ENCODE data around the gene ANXA4. TPM values are rescaled to one million over a fixed set of nuclear protein-coding genes. Genes with fewer than 3 reads are reported as not detected.
"Not testable (repeated sequence)": the region's sequence is repeated elsewhere in the genome, so short reads cannot be mapped to it uniquely, and the experiment has no call there.

ANXA4 gene
- total RNA-seq, 1 experiment from 2014 or later: 63.6 TPM

- DNase-seq (ENCODE audit: low read depth): no peak
These were observed 11.9 kb downstream of the ANXA4 start for GRCh38 chr2:69753659-69754363.

DNA sequence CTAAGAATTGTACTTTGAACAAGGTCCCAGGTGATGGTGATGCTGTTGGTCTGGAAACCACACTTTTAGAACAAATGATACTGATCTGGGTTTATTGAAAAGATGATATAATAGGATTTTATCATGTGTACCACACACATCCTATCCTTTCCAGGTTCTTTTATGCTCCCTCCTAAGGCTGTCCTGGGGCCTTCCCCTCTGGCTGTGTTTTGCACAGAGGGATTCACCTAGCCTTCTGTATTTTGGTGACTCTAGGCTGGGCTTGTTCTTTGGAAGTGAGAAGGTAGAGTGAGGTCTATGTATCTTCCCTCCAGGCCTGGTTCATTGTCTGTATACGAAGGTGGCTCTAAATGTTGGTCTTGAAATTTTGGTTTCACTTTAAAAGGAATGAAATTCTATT is 12.7 kb downstream of the ANXA4 start:
- no peak for DNase-seq (ENCODE audit: low read depth)

- peak; percentile 97 for DNase-seq (ENCODE audit: low read depth)
These were observed 14.0 kb downstream of the ANXA4 start for GRCh38 chr2:69755862-69756467.

DNA sequence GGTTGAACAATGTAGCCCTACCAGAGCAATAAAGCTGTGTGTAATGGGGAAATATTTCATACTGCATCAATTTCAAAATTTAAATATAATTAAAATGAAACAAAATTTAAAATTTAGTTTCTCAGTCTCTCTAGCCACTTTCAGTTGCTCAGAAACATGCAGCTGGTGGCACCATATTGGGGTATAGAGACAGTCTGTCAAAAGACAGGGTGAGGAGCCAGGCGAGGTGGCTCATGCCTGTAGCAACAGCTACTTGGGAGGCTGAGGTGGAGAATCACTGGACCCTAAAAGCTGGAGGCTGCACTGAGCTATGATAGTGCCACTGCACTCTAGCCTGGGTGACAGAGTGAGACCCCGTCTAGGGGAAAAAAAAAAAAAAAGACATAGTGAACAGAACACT is 20.1 kb downstream of the ANXA4 start:
- DNase-seq (ENCODE audit: low read depth): no peak

GRCh38 chr2:69762513-69763494 is 20.9 kb downstream of the ANXA4 start:
- DNase-seq (ENCODE audit: low read depth): no peak

DNA sequence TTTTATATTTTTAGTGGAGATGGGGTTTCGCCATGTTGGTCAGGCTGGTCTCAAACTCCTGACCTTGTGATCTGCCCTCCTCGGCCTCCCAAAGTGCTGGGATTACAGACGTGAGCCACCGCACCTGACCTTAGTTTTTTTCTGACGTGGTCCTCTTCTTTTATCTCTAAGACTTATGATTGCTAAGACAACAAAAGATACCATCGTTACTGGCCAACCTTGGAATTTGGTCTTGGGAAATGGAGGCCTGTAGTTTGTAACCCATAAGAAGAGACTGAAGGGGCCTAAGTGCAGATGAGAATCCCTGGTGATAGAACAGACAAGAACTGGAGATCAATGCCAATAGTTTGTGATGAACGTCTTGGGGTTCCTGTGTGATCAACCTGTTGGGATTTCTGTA is 21.9 kb downstream of the ANXA4 start:
- not testable (repeated sequence) for DNase-seq (ENCODE audit: low read depth)

DNA sequence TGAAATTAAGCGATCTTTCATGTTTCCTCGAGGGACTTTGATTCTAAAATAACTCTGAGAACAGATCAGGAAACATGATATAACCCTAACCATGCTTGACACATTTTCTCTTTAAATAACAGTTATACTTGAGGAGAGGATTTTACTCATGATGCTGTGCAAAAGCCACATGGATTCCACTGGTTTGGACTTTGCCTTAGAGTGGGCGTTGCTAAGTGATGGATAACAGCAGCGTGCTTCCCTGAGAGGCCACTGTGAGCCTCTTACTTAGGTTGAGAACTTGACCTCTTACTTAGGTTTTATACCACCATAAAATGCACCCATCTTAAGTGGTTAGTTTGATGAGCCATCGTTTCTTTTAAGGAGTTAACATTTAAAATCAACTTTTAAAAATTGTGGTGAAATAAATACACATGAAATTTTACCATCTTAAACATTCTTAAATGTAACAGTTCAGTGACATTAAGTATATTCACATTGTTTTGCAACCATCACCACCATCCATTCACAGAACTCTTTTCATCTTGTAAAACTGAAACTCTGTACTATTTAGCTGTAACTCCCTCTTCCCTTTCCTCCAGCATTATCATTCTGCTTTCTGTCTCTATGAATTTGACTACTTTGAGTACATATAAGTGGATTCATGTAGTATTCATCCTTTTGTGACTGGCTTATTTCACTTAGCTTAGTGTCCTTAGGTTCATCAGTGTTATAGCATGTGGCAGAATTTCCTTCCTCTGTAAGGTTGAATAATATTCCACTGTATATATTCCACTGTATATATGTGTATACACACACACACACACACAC is 22.6 kb downstream of the ANXA4 start:
- no peak for DNase-seq (ENCODE audit: low read depth)

- no peak for DNase-seq (ENCODE audit: low read depth)
These were observed 23.1 kb downstream of the ANXA4 start for GRCh38 chr2:69765096-69765380.

DNA sequence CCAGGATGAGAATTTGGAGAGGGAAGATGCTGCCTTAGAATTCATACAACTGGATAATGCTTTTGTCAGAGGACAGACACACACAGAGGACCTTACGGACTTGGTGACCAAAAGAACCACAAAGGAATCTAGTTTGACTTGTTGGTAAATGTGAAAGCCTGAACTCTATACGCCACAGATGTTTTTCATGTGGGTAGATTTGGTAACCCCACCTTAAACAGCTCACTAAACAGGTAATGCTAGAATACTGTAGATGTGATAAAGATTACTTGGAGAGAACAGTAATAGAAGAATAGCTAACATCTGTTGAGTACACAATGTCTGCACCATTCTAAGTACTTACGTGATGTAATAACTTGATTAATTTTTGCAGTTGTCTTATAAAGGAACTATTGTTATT is 24.1 kb downstream of the ANXA4 start:
- DNase-seq (ENCODE audit: low read depth): no peak

DNA sequence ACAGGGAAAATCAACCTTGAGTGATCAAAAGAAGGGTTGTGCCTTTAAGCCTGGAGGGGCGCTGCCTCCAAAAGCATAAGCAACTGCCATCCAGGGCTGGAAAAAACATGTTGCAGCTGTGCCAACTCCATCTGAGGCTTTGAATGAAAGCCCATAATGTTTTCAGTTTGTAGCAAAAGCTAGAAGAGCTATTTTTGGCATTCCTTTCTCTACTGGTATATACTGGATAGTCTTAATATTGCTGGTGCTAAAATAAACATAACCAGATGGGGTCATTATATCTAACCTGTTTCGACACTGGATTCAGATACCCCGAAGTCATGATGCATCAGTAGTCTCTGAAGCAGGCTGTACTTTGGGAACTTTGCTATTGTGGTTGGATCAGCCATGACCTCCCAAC is 25.1 kb downstream of the ANXA4 start:
- peak; percentile 94 for DNase-seq (ENCODE audit: low read depth)

- DNase-seq (ENCODE audit: low read depth): no peak
These were observed 26.3 kb downstream of the ANXA4 start for GRCh38 chr2:69768235-69768634.

DNA sequence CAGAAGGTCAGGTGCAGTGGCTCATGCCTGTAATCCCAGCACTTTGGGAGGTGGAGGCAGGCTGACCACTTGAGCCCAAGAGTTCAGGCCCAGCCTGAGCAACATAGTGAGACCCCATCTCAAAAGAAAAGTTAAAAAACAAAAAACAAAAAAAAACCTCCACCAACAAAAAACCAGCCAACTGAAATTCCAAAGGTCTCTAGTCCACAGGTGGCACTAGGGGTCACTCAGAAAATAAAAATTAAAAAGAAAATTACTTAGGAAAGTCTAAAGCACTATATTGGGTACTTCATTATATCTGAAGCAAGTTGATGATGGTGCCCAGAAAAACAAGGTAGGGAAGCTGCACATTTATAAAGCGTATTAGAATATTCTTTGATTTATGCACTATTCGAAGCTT is 26.9 kb downstream of the ANXA4 start:
- DNase-seq (ENCODE audit: low read depth): no peak

- no peak for DNase-seq (ENCODE audit: low read depth)
These were observed 27.3 kb downstream of the ANXA4 start for GRCh38 chr2:69769272-69769671.

DNA sequence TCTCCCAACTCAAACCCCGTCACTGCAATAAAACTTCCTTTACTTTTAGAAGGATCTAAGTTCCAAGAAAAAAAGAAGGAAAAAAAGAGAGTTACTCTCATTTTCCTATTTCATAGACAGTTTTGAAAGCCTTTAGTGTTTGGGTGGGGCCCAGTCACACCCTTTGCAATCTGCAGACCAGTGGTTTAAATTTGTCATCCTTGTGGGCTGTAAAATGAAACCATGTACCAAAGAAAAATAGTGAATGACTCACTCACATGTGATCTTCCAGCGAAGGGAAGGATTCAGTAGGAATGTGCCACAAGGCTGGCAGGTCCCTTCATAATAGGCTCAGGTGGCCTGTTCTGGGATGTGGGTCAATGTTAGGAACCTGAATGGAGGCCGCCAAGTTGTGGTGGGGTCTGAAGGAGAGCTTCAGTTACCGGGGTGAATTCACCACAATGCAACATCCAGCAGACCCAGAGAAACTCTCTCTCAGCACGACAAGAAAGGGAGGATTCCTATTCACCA is 28.3 kb downstream of the ANXA4 start:
- DNase-seq (ENCODE audit: low read depth): peak; percentile 90

DNA sequence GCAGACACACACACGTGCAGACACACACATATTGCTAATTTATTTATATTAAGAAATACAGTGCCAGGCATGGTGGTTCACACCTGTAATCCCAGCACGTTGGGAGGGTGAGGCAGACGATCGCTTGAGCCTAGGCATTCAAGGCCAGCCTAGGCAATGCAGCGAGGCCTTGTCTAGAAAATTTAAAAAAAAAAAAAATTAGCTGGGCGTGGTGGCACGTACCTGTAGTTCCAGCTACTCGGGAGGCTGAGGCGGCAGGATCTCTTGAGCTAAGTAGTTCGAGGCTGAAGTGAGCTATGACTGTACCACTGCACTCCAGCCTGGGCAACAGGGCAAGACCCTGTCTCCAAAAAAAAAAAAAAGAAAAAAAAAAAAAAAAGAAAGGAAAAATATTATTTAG is 28.8 kb downstream of the ANXA4 start:
- no peak for DNase-seq (ENCODE audit: low read depth)

DNA sequence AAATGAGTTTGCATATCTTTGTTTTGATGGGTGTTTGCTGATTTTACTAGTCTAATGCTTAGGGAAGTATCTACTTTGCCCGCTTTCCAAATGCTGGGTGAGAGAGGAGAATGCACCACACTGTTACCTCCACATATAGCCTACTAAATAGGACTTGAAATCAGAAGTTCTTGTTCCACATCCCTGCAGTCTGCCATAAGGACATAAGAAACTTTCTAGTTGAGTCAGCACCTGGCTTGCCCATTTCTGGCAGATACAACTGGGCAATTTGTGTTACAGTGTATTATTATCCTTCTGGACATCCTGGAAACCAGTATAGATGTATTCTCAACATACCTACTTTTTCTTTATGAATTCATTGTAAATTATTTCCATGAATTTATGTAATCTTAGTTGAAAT is 29.5 kb downstream of the ANXA4 start:
- no peak for DNase-seq (ENCODE audit: low read depth)

DNA sequence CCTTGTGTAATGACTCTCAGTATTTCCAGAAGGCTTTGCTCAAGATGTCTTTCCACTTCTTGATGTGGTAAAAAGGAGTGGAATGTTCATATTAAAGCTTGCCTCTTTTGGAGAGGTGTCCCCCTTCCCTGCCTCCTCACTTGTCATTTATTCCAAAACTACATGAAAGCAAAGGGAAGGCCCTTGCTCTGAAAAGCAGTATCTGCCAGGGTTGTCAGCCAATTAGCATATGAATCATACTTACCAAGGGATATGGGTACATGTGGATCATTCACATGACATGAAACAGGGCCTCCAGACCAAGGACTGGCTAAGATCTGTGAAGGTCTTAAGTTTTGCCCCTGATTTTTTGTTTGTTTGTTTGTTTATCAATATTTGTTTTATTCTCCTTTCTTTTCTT is 31.3 kb downstream of the ANXA4 start:
- DNase-seq (ENCODE audit: low read depth): peak; percentile 69

DNA sequence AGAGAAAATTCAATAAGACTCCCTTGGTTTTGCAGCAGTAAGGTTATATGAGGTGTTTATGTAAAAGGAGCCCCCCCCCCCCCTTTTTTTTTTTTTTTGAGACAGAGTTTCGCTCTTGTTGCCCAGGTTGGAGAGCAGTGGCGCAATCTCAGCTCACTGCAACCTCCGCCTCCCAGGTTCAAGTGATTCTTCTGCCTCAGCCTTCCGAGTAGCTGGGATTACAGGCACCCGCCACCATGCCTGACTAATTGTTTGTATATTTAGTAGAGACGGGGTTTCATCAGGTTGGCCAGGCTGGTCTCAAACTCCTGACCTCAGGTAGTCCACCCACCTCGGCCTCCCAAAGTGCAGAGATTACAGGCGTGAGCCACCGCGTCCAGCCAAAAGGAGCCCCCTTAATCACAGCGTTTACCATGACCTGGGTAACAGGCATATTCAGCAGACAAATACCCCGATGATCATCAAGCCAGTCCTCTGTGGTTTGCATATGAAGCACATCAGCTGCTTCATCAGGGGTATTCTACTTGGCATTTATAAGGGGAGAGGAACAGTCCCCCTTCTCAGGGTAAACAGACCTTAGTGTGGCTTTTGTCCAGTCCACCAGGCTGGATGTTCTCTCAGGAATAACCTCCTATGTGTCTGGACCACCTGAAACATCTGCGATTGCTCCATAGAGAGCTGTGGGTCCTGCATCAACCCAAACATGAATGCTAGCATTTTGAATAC is 32.5 kb downstream of the ANXA4 start:
- not testable (repeated sequence) for DNase-seq (ENCODE audit: low read depth)

DNA sequence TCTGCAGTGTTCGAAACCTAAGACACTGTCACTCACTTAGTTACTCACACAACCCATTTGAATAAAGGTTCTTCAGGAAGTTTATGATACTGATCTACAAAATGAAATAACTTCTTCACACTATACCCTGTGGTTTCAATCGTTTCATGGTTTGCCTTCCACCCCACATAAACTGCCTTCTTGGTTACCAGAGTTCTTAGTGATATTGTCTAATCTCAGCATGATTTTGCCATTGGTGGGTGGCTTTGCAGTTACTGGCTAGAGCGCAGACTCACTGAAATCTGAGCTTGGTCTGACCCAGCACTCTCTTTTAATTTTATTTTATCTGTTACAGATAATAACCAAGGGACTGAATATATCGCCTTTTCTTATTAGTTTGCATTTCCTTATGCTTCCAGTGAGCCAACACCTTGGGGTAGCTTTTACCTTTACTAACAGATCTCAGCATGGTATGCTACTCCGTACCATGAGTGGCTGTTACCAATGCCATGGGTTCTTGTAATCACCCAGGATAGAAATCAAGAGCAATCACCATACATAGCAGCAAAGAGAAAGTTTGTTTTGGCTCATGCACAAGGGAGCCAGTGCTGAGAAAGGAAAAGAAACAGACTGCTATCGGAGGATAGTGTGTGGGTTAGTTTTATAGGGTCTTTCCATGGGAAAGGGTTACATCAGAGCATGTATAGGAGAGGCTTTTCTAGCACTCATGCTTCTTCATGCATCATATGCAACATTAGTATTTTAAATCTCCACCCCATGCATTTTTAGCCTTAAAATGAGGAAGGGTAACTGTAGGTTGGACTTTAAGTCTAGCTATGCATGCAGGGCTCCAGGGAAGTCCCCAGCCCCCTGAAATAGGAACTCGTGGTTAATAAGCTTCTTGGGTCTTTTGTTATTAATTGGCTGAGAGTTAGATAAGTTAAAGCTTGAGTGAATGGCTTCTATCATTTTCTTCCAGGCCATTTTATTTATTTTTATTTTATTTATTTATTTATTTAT is 33.3 kb downstream of the ANXA4 start:
- no peak for DNase-seq (ENCODE audit: low read depth)

Measured in RPMI7951 (cell line).